Measurements from ENCODE around the gene NOL7. TPM values are rescaled to one million over a fixed set of nuclear protein-coding genes. Genes with fewer than 3 reads are reported as not detected.
A peak's percentile ranks its signal among the peaks of the same experiment; 100 is the strongest.

Gene NOL7
- total RNA-seq: 10 to 100 TPM; 46.6 to 66.0 (median 56.4) TPM

GRCh38 chr6:13614926-13615791 lies at the start of gene NOL7:
Gene NOL7, plus strand, starts transcription at chr6:13615335. Its CDS starts 24 bp downstream, at chr6:13615359.
- peak within 1 kb of the TSS; percentile 63 to 98 (median 74) for H3K4me3 ChIP-seq
- peak; percentile 95 to 98 (median 98) for DNase-seq
- H3K27ac ChIP-seq: peak within 1 kb of the TSS; percentile 77 to 95 (median 87)
- TF ChIP-seq CTCF (IDR thresholded peaks at IDR 0.05) (peak; percentile 84 to 99 (median 96)), POLR2A (IDR thresholded peaks at IDR 0.05) (peak; percentile 82 to 87)
- H3K4me1 ChIP-seq: peaks cover 0 to 27% (median 6%) of the 10 kb centered on the region in 4 donors
- peaks cover 0 to 31% (median 0%) of the 10 kb centered on the region in 3 donors for H3K36me3 ChIP-seq
- no peaks in the 10 kb centered on the region for H3K9me3 ChIP-seq
- no peaks in the 10 kb centered on the region for H3K27me3 ChIP-seq

DNA sequence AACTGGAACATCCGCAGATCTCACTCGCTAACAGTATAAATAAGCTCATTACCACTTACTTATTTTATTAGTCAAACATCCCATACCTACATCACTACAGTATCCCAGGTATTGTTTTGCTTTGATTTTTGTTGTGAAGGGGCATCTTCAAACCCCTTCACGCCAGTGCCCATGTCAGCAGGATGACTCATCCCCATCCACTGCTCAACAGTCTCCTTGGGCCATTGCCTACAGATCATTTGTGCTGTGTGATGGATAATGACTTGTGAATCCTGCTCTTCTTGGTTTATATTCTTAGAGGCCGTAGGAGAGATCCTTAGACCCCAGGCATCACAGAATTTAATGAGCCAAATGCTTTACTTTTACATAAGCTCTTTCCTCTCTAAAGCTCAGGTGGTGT lies 49.2 kb upstream of the NOL7 start:
- H3K9me3 ChIP-seq: no peaks in the 10 kb centered on the region
- no peak for TF ChIP-seq CTCF (IDR thresholded peaks at IDR 0.05)
- H3K4me3 ChIP-seq: no peak overlapping the region
- no peak overlapping the region for H3K27ac ChIP-seq
- H3K4me1 ChIP-seq: no peaks in the 10 kb centered on the region
- H3K36me3 ChIP-seq: no peaks in the 10 kb centered on the region
- no peaks in the 10 kb centered on the region for H3K27me3 ChIP-seq
- no peak for DNase-seq

GRCh38 chr6:13566500-13566899 lies 48.6 kb upstream of the NOL7 start:
- DNase-seq: no peak
- Histone ChIP-seq H3K27me3 (no peaks in the 10 kb centered on the region), H3K36me3 (no peaks in the 10 kb centered on the region), H3K27ac (no peak overlapping the region), H3K9me3 (no peaks in the 10 kb centered on the region), H3K4me1 (no peaks in the 10 kb centered on the region), H3K4me3 (no peak overlapping the region)
- TF ChIP-seq POLR2A (IDR thresholded peaks at IDR 0.05): no peak
- no peak for TF ChIP-seq CTCF (IDR thresholded peaks at IDR 0.05)

DNA sequence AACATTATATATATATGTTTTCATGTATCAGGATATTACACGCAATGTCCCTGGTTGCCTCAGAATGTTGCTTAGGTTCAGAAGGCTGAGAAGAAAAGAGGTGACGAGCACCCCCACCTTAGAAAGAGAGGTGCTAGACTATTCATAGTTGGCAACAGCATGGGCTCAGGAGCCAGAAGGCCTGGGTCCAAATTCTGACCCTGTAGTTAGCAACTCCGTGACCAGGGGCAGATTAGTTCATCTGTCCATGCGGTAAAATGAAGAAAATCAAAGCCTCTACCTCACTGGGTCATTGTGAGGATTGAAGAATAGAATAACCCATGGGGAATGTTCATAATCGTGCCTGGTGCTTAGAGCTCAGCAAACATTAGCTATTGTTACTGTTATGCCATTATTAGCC lies 46.2 kb upstream of the NOL7 start:
- Histone ChIP-seq H3K27me3 (no peaks in the 10 kb centered on the region), H3K36me3 (no peaks in the 10 kb centered on the region), H3K9me3 (no peaks in the 10 kb centered on the region), H3K27ac (no peak overlapping the region), H3K4me3 (no peak overlapping the region), H3K4me1 (peaks cover 0 to 6% (median 2%) of the 10 kb centered on the region in 4 donors)
- DNase-seq: no peak
- TF ChIP-seq POLR2A (IDR thresholded peaks at IDR 0.05): no peak
- no peak for TF ChIP-seq CTCF (IDR thresholded peaks at IDR 0.05)

GRCh38 chr6:13572240-13572639 lies 42.9 kb upstream of the NOL7 start:
- Histone ChIP-seq H3K27ac (no peak overlapping the region), H3K4me3 (no peak overlapping the region), H3K4me1 (peaks cover 0 to 6% (median 2%) of the 10 kb centered on the region in 4 donors), H3K9me3 (no peaks in the 10 kb centered on the region), H3K27me3 (no peaks in the 10 kb centered on the region), H3K36me3 (no peaks in the 10 kb centered on the region)
- DNase-seq: no peak
- no peak for TF ChIP-seq CTCF (IDR thresholded peaks at IDR 0.05)
- no peak for TF ChIP-seq POLR2A (IDR thresholded peaks at IDR 0.05)

Data from Peyer's patch (tissue), 4 donors.